GM15510 (cell line): ENCODE results near the gene TMEM132C.

Experiments used
- POLR2A ChIP-seq: IDR thresholded peaks from 3 replicates; pipeline ENCODE4 v1.6.1; 2011; ENCODE audit warnings: borderline replicate concordance; ENCODE audit not compliant: insufficient read length; ENCODE audit errors: extremely low read depth

Gene TMEM132C

DNA sequence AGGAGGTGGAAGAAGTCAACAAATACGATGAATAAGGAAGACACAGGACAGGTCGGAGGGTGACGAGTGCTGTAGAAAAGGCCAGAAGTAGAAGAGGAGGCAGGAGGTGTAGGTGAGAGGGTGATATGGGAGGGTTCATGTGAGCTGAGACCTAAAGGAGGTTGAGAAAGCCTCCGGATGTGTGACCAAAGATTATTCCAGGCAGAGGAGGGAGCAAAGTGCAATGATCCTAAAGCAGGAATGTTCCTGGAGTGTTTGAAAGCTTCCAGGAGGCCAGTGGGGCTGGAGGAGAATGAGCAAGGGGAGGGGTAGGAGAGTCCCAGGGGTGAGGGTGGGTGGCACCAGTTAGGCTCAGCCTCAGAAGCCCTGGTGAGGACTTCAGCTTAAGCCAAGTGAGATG is 340.0 kb downstream of the TMEM132C start:
- TF ChIP-seq POLR2A: no peak

DNA sequence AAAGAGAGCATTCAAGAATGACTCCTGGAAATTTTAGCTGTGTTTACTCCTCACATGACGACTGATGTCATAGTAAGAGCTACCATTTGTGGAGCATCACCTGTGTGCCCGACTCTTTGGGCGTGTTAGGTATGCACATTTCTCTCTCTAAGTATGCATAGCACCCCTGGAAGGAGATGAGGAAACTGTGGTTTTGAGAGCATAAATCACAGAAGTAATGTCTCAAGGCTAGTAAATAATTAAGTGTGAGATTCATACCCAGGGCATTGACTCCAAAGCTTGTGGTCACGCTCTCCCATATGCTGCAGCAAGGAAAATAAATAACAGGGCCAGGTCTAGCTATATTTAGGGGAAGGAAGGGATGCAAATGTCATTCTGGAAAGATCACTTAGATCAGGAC is 340.7 kb downstream of the TMEM132C start:
- TF ChIP-seq POLR2A: no peak

DNA sequence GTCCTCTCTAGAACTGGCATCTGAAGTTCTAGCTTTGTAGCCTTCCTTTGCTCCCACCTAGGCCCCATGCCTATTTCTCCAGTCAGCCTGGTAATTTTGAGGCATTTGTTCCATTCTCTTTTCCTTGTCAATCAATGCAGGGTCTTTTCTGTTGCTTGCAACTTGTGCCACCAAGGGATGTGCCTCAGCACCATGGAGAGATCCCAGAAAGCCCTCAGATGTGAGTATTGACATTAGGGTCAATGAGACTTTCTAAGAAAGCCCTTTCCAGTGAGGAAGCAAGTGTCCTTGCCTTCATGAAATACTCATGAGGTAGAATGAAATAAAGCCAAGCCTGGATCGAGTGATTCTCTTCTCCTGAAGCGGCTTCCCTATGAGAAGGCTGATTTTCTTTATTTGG is 342.9 kb downstream of the TMEM132C start:
- no peak for TF ChIP-seq POLR2A

DNA sequence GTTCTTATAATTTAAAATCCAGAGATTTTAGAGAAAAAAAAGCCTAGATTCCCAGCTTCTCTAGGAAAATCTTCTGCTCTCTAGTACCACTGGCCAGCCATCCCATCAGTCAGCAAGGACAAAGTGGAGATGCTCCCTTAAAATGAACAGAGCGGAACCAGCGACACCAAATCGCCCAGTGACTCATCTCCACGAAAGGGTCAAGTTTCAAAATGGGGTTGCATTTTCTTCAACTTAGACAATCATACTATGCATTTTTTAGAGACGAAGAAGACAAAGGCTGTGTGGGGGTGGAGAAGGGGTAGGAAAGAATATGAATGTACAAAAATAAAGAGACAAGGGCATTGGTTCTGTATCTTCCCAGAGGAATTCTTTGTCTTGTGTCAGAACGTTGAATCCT is 344.8 kb downstream of the TMEM132C start:
- no peak for TF ChIP-seq POLR2A

DNA sequence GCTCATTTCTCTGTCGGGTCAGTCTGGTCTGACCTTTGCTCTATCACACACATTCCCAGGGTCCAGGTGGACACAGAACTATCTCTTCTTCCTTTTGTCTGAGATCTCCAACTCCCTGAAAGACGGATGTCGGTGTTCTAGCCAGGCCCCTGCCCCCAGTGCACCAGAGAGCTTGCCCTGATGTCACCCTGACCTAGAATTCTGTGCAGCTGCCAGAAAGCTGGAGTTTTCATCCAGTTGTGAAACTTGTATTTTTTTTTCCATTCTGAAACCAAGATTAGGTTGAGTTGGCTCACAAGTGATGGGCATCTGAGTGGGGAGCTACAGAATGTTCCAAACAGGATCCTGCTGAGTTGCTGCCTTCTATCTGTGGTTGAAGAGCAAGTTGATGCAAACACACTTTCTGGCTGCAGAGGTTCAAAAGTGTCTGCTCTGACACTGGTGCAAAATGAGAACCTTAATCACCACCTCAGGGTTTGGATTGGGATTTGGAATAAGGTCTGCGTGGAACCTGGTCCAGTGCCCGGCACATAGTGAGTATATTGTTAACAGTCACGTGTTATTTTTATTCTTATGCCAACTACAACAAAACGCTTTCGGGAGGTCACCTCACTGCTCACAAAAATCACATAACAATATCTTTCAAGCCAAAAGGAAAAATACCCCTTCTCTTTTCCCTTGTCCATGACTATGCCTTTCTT is 345.3 kb downstream of the TMEM132C start:
- TF ChIP-seq POLR2A: no peak

DNA sequence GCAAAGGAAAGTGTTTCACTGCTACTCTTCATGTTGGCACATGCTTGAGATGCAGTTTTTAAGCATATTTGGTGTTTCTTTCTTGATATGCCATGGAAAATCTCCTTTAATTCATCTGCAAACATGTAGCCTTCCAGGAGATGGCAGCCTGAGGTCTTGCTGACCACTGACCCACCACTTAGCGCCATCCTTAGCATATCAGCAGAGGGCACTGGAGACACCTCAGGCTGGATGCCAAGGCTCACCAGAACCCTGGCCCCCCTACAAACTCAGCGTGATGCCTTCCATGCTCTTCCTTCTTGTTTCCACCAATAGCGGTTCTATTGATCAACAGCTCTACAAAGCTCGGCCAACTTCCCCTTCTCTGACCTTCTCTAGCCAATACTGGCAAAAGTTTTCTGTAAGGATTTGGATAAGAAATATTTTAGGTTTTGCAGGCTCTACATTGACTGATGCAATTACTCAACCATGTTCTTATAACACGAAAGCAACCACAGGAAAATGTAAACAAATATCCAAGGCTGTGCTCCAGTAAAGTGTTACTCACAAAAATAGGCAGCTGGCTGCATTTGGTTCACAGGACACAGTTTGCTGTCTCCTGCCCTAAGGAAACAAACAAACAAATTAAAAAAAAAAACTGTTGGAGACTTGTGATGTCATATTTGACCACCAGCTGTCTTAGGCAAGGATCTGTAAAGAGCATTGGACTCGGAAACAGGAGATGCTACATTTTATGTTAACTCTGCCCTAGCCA is 347.0 kb downstream of the TMEM132C start:
- TF ChIP-seq POLR2A: no peak

DNA sequence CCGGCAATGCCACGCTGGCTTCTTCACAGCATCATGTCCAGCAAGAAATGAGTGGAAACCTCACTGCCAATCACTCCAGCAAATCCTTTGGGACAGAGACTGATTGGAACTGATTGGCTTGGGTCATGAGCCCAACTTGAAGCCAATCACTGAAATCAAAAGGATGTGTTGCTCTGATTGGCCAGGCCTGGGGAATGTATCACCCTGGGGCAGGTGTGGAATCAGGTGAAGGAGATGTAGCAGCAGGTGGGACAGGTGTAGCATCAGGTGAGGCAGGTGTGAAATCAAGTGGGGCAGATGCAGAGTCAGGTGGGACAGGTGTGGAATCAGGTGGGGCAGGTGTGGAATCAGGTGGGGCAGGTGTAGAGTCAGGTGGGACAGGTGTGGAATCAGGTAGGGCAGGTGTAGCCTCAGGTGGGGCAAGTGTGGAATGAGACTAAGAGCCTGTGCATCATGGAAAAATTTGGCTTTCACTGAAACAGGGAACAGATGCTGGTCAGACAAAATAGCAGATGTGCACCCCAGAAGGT is 350.4 kb downstream of the TMEM132C start:
- TF ChIP-seq POLR2A: no peak

DNA sequence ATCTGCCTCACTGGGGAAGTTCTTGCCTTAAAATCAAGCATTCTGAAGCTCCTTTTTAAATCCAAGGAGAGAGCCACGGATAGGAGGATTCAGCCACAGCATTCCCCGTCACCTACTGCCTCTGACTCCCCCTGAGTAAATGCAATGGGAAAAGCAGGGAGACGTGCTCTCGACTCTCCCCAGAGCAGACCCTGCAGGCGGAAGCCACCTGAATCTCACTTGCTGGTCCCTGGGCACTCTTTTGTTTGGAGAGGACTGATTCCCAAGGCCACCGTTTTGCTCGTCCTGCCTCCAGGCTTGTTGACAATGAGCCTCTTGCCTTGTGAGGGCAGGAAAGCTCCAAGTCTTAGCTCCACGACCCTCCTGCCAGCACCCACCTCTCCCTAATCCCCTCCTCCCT is 352.3 kb downstream of the TMEM132C start:
- no peak for TF ChIP-seq POLR2A

DNA sequence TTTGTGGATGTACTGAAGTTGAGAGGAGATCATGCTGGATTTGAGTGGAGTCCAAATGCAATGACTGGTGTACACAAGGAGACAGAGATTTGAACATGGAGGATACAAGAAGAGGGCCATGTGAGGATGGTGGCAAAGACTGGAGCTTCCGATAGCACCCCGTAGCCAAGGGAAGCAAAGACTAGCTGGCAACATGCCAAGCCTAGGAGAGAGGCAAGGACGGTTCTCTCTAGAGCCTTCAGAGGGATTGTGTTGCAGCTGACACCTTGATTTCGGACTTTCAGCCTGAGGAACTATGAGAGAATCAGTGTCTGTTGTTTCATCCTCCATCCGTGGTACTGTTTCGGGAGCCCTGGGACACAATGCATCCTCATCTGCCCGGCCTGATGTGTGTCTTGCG is 354.3 kb downstream of the TMEM132C start:
- no peak for TF ChIP-seq POLR2A

DNA sequence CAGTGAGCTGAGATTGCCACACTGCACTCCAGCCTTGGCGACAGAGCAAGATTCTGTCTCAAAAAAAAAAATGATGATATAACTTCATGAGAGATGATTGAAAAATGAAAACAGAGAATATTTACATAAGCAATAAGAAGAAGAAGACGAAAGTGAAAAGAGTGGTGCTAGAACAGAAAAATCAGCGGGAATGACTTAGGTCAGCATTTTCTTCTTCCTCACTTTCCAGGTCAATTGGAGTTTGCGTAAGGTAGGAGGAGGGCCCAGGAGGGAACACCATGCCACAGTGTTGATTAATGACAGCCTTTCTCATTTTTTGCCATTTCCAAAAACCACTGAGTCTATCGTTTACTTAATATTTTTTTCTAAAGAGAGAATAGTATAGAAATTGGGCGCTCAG is 356.8 kb downstream of the TMEM132C start:
- no peak for TF ChIP-seq POLR2A

DNA sequence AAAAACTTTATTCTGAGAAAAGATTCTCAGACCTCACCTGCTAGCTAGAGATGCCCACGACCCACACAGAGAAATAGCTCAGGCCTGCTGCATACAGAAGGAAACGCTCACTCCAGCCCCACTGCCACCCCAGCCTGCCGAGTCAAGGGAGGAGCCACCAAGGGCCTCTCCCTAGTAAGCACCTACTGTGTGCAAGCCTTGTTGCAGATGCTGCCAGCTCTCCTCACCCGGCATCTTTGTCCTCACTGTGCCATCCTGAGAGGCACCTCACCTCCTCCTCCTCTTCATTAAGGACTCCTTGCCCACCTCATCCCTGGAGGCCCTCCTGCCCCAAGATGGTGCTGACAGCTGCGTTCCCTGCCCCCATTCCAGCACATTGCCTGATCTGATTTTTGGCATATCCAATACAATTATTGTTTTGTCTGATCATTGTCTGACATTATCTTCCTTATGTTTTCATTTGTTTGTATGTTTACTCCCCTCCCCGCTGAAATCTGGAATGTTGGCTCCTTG is 359.9 kb downstream of the TMEM132C start:
- TF ChIP-seq POLR2A: no peak

DNA sequence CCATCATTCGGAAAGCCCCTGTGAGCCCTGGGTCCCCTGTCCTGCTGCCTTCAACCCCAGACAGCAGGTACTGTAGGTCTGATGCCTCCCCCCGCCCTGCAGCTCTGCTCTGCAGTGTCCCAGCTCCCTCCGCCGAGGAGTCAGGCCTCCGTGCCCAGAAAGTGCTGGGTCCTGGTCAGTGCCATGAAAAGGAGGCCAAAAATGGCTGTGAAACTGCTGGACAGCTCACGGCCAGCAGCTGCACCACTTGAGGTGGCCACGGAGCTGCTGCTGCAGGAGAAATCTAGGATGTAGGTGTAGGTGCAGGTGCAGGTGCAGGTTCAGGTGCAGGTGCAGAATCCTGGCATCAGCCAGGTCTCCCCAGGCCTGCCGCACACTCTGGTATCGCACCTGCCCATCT is 360.7 kb downstream of the TMEM132C start:
- TF ChIP-seq POLR2A: no peak

DNA sequence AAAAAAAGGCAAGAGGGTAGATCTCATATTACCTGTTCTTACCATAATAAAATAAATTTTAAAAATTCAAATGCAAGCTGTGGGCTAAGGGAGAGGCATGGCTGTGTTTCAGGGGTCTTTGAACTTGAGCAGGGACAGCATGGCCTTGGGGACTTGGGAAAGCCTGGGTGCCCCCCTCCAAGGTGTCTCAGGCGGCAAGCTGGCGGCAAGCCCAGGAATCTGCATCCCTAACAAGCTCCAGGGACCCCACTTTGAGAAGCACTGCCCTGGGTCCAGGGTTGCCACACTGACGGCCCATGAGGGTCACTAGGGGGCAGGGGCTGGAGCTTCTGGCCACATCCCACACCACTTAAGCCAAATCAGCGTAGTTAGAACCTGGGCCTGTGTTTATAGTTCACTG is 363.0 kb downstream of the TMEM132C start:
- TF ChIP-seq POLR2A: no peak

DNA sequence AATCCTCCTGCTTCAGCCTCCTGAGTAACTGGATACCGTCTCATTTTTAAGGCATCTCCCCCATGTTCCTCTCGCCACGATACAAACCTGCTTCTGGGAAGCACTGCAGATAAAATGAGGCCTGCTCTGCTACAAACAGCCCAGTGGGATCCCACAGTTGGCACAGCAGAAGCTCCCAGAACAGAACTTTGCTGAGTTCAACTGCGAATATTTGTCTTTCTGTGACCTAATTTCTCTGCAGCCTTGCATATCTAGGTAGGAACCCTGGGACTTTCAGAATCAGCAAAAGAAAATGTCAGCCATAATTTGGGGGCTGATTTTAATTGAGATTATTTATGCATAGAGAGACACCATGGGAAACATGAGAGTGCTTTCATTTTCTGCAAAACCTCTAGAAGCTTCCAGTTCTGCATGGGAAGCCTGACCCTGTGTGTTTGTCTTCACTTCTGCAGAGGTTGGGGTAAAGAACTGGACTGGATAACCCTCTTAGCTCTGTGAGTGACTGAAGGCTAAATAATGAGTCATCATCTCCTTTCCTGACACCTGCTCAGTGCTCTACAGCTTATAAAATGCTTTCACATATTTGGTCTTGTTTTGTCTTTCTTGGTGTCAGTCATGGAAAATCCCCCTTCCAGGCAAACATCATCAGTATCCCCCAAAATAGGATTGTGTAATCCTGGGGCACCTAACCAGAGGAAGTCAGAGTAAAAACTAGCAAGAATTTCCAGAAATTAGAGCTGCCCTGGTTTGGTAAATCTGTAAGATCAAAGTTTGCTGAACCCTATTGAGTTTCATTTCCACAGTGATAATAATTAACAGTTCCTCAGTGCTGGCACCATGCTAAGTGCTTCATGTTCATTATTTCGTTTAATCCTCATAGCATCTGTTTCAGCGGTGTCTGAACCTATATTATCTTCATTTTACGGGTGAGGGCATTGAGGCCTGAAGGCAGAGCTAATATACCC is 371.0 kb downstream of the TMEM132C start:
- TF ChIP-seq POLR2A: no peak

DNA sequence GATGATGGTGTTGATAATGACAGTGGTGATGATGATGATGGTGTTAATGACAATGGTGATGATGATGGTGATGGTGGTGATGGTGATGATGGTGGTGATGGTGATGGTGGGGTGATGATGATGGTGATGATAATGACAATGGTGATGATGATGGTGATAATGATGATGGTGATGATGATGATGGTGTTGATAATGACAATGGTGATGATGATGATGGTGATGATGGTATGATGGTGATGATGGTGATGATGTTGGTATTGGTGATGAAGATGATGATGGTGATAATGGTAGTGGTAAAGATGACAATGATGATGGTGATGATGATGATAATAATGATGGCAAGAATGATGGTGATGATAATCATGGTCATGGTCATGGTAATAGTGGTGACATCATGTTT is 372.1 kb downstream of the TMEM132C start:
- TF ChIP-seq POLR2A: no peak
